Ishikawa (cell line): Measurements from ENCODE around the gene TUBB1.

Experiments used
- CEBPB ChIP-seq: IDR thresholded peaks from 2 replicates; pipeline ENCODE4 v1.6.1; 2012
- EGR1 ChIP-seq: IDR thresholded peaks from 2 replicates; pipeline ENCODE4 v1.6.1; 2012
- EP300 ChIP-seq: IDR thresholded peaks from 2 replicates; pipeline ENCODE4 v1.6.1; 2012; ENCODE audit warnings: borderline replicate concordance
- FOXM1 ChIP-seq: IDR thresholded peaks from 2 replicates; pipeline ENCODE4 v1.6.1; 2012; ENCODE audit warnings: low read depth, borderline replicate concordance
- RAD21 ChIP-seq: IDR thresholded peaks from 2 replicates; pipeline ENCODE4 v1.6.1; 2012; ENCODE audit warnings: low read depth
- TAF1 ChIP-seq: IDR thresholded peaks from 2 replicates; pipeline ENCODE4 v1.6.1; 2012; ENCODE audit warnings: low read depth, mild to moderate bottlenecking
- TCF12 ChIP-seq: IDR thresholded peaks from 2 replicates; pipeline ENCODE4 v1.6.1; 2012; ENCODE audit warnings: low read depth
- TEAD4 ChIP-seq: IDR thresholded peaks from 2 replicates; pipeline ENCODE4 v1.6.1; 2012
- YY1 ChIP-seq: IDR thresholded peaks from 2 replicates; pipeline ENCODE4 v1.6.1; 2012; ENCODE audit warnings: low read depth
- ZBTB7A ChIP-seq: IDR thresholded peaks from 2 replicates; pipeline ENCODE4 v1.6.1; 2012; ENCODE audit warnings: low read depth
- TF ChIP-seq, protein P1 (sequence below): IDR thresholded peaks from 2 replicates; pipeline ENCODE4 v1.6.1; 2012; ENCODE audit warnings: low read depth, mild to moderate bottlenecking
- TF ChIP-seq, protein P2 (sequence below): IDR thresholded peaks from 2 replicates; pipeline ENCODE4 v1.6.1; 2012

DNA sequence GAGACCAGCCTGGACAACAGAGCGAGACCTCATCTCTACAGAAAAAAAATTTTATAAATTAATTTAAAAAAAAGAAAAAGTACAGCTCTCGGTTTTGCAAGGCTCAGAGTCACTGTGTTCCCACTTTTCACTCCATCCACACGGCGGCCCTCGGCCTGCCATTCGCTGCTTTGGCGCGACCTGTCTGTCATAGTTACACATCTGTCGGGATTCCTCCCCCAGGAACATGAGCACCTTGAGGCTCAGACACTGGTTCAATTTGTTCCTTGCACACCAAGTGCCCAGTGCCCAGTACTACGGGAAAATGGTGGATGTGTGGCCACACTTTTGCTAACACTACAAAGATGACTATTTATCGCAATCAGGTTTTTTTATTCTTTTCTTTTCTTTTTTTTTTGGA is 20.6 kb upstream of the TUBB1 start:
- no peak for TF ChIP-seq CEBPB
- TF ChIP-seq, protein P1, sequence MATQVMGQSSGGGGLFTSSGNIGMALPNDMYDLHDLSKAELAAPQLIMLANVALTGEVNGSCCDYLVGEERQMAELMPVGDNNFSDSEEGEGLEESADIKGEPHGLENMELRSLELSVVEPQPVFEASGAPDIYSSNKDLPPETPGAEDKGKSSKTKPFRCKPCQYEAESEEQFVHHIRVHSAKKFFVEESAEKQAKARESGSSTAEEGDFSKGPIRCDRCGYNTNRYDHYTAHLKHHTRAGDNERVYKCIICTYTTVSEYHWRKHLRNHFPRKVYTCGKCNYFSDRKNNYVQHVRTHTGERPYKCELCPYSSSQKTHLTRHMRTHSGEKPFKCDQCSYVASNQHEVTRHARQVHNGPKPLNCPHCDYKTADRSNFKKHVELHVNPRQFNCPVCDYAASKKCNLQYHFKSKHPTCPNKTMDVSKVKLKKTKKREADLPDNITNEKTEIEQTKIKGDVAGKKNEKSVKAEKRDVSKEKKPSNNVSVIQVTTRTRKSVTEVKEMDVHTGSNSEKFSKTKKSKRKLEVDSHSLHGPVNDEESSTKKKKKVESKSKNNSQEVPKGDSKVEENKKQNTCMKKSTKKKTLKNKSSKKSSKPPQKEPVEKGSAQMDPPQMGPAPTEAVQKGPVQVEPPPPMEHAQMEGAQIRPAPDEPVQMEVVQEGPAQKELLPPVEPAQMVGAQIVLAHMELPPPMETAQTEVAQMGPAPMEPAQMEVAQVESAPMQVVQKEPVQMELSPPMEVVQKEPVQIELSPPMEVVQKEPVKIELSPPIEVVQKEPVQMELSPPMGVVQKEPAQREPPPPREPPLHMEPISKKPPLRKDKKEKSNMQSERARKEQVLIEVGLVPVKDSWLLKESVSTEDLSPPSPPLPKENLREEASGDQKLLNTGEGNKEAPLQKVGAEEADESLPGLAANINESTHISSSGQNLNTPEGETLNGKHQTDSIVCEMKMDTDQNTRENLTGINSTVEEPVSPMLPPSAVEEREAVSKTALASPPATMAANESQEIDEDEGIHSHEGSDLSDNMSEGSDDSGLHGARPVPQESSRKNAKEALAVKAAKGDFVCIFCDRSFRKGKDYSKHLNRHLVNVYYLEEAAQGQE: no peak
- TF ChIP-seq FOXM1: no peak
- TF ChIP-seq TAF1: no peak
- no peak for TF ChIP-seq EP300
- no peak for TF ChIP-seq EGR1
- no peak for TF ChIP-seq TCF12
- TF ChIP-seq TEAD4: no peak
- TF ChIP-seq, protein P2, sequence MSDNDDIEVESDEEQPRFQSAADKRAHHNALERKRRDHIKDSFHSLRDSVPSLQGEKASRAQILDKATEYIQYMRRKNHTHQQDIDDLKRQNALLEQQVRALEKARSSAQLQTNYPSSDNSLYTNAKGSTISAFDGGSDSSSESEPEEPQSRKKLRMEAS: no peak
- TF ChIP-seq RAD21: no peak
- TF ChIP-seq YY1: no peak
- TF ChIP-seq ZBTB7A: no peak
